Activated naive CD4-positive, alpha-beta T cell treated with anti-CD3 and anti-CD28 coated beads for 36 hours (primary cell): ENCODE results near the gene CDH13. TPM values are rescaled to one million over a fixed set of nuclear protein-coding genes. Genes with fewer than 3 reads are reported as not detected.

Source experiments
- CTCF ChIA-PET: fragments of 350-600 bp; sonication (Branson Sonifier 250); formaldehyde crosslinking; loops from one replicate; lab custom pipeline; 2021; ENCODE audit warnings: antibody characterized with exemption; lab: Charles Lee
- DNase-seq: peaks from one replicate; pipeline ENCODE4 v3.0.0-alpha.2; 2020
- H3K27ac Mint-ChIP-seq: one replicate; pipeline ENCODE4 v1.8.0; 2021; ENCODE audit warnings: mild to moderate bottlenecking, mixed read lengths
- H3K27me3 Mint-ChIP-seq: one replicate; pipeline ENCODE4 v1.8.0; 2021; ENCODE audit warnings: low read depth, mixed read lengths
- H3K36me3 Mint-ChIP-seq: one replicate; pipeline ENCODE4 v1.8.0; 2021; ENCODE audit warnings: low read depth, mixed read lengths
- H3K4me1 Mint-ChIP-seq: one replicate; pipeline ENCODE4 v1.8.0; 2021; ENCODE audit warnings: low read depth, mixed read lengths
- H3K4me3 Mint-ChIP-seq: one replicate; pipeline ENCODE4 v1.8.0; 2021; ENCODE audit warnings: mild to moderate bottlenecking, moderate library complexity, mixed read lengths
- H3K9me3 Mint-ChIP-seq: one replicate; pipeline ENCODE4 v1.8.0; 2021; ENCODE audit warnings: mixed read lengths
- intact Hi-C: fragments of 100-400 bp; cut with micrococcal nuclease; formaldehyde crosslinking; loops from one replicate; pipeline ENCODE4 v1.15.1; 2023
- total RNA-seq, 2 experiments: library from RNA; stranded (reverse); gene quantifications; one replicate each; pipeline ENCODE4 v1.2.3, GENCODE V29; 2021

CDH13 gene
- total RNA-seq, 2 experiments from 2014 or later, result not detected

GRCh38 chr16:82881516-82881915 lies 254.7 kb downstream of the CDH13 start:
- no peaks in the 10 kb centered on the region for H3K4me1 Mint-ChIP-seq
- H3K27ac Mint-ChIP-seq, result no peak overlapping the region
- H3K36me3 Mint-ChIP-seq, result no peaks in the 10 kb centered on the region
- intact Hi-C loops, result no loop called here
- CTCF ChIA-PET, result no interaction called here
- H3K4me3 Mint-ChIP-seq, result no peak overlapping the region
- H3K27me3 Mint-ChIP-seq, result peaks cover 3% of the 10 kb centered on the region
- DNase-seq, result no peak
- no peaks in the 10 kb centered on the region for H3K9me3 Mint-ChIP-seq

GRCh38 chr16:82882226-82882625 lies 255.5 kb downstream of the CDH13 start:
- no peaks in the 10 kb centered on the region for H3K9me3 Mint-ChIP-seq
- no peak overlapping the region for H3K4me3 Mint-ChIP-seq
- H3K36me3 Mint-ChIP-seq, result no peaks in the 10 kb centered on the region
- intact Hi-C loops, result no loop called here
- no peak for DNase-seq
- peaks cover 3% of the 10 kb centered on the region for H3K27me3 Mint-ChIP-seq
- CTCF ChIA-PET, result no interaction called here
- H3K4me1 Mint-ChIP-seq, result no peaks in the 10 kb centered on the region
- no peak overlapping the region for H3K27ac Mint-ChIP-seq

GRCh38 chr16:82882982-82883835 lies 256.4 kb downstream of the CDH13 start:
- DNase-seq, result no peak
- intact Hi-C loops, result no loop called here
- H3K4me3 Mint-ChIP-seq, result no peak overlapping the region
- H3K27ac Mint-ChIP-seq, result no peak overlapping the region
- H3K4me1 Mint-ChIP-seq, result no peaks in the 10 kb centered on the region
- no peaks in the 10 kb centered on the region for H3K36me3 Mint-ChIP-seq
- H3K9me3 Mint-ChIP-seq, result no peaks in the 10 kb centered on the region
- peaks cover 3% of the 10 kb centered on the region for H3K27me3 Mint-ChIP-seq
- CTCF ChIA-PET, result no interaction called here

- Mint-ChIP-seq H3K27me3 (peaks cover 5% of the 10 kb centered on the region), H3K36me3 (no peaks in the 10 kb centered on the region), H3K9me3 (no peaks in the 10 kb centered on the region), H3K4me3 (no peak overlapping the region), H3K4me1 (no peaks in the 10 kb centered on the region), H3K27ac (no peak overlapping the region)
- intact Hi-C loops, result no loop called here
- no peak for DNase-seq
- CTCF ChIA-PET, result no interaction called here
Observed at GRCh38 chr16:82884320-82884898, 257.6 kb downstream of the CDH13 start.

- peaks cover 5% of the 10 kb centered on the region for H3K27me3 Mint-ChIP-seq
- no peak overlapping the region for H3K4me3 Mint-ChIP-seq
- H3K4me1 Mint-ChIP-seq, result no peaks in the 10 kb centered on the region
- H3K27ac Mint-ChIP-seq, result no peak overlapping the region
- intact Hi-C loops, result no loop called here
- no peaks in the 10 kb centered on the region for H3K36me3 Mint-ChIP-seq
- no peak for DNase-seq
- CTCF ChIA-PET, result no interaction called here
- H3K9me3 Mint-ChIP-seq, result no peaks in the 10 kb centered on the region
Observed at GRCh38 chr16:82886146-82886545, 259.4 kb downstream of the CDH13 start.

GRCh38 chr16:82888591-82889001 lies 261.8 kb downstream of the CDH13 start:
- Mint-ChIP-seq H3K27me3 (peaks cover 2% of the 10 kb centered on the region), H3K36me3 (no peaks in the 10 kb centered on the region), H3K27ac (no peak overlapping the region), H3K4me3 (no peak overlapping the region), H3K9me3 (no peaks in the 10 kb centered on the region), H3K4me1 (no peaks in the 10 kb centered on the region)
- intact Hi-C loops, result no loop called here
- no peak for DNase-seq
- CTCF ChIA-PET, result no interaction called here

GRCh38 chr16:82891424-82891823 lies 264.7 kb downstream of the CDH13 start:
- H3K27me3 Mint-ChIP-seq, result peaks cover 2% of the 10 kb centered on the region
- CTCF ChIA-PET, result no interaction called here
- intact Hi-C loops, result no loop called here
- H3K27ac Mint-ChIP-seq, result no peak overlapping the region
- H3K9me3 Mint-ChIP-seq, result no peaks in the 10 kb centered on the region
- no peaks in the 10 kb centered on the region for H3K36me3 Mint-ChIP-seq
- DNase-seq, result no peak
- H3K4me1 Mint-ChIP-seq, result no peaks in the 10 kb centered on the region
- H3K4me3 Mint-ChIP-seq, result no peak overlapping the region

GRCh38 chr16:82891918-82892317 lies 265.1 kb downstream of the CDH13 start:
- no peaks in the 10 kb centered on the region for H3K9me3 Mint-ChIP-seq
- no peaks in the 10 kb centered on the region for H3K36me3 Mint-ChIP-seq
- no peaks in the 10 kb centered on the region for H3K4me1 Mint-ChIP-seq
- H3K27me3 Mint-ChIP-seq, result peaks cover 2% of the 10 kb centered on the region
- intact Hi-C loops, result no loop called here
- DNase-seq, result no peak
- no peak overlapping the region for H3K27ac Mint-ChIP-seq
- CTCF ChIA-PET, result no interaction called here
- H3K4me3 Mint-ChIP-seq, result no peak overlapping the region

- CTCF ChIA-PET, result no interaction called here
- Mint-ChIP-seq H3K4me1 (no peaks in the 10 kb centered on the region), H3K27ac (no peak overlapping the region), H3K4me3 (no peak overlapping the region), H3K9me3 (no peaks in the 10 kb centered on the region), H3K36me3 (no peaks in the 10 kb centered on the region), H3K27me3 (peaks cover 2% of the 10 kb centered on the region)
- intact Hi-C loops, result no loop called here
- DNase-seq, result no peak
Observed at GRCh38 chr16:82892324-82892723, 265.6 kb downstream of the CDH13 start.

- Mint-ChIP-seq H3K27ac (no peak overlapping the region), H3K36me3 (no peaks in the 10 kb centered on the region)
- no peak for DNase-seq
Observed at GRCh38 chr16:82895843-82896242, 269.1 kb downstream of the CDH13 start.

GRCh38 chr16:82899006-82899405 lies 272.2 kb downstream of the CDH13 start:
- intact Hi-C loops, result no loop called here
- Mint-ChIP-seq H3K36me3 (no peaks in the 10 kb centered on the region), H3K4me3 (no peak overlapping the region)

More at GRCh38 chr16:82895843-82896242, 269.1 kb downstream of the CDH13 start:
- intact Hi-C loops, result no loop called here
- Mint-ChIP-seq H3K27me3 (no peaks in the 10 kb centered on the region), H3K9me3 (no peaks in the 10 kb centered on the region), H3K4me1 (no peaks in the 10 kb centered on the region), H3K4me3 (no peak overlapping the region)
- CTCF ChIA-PET, result no interaction called here

GRCh38 chr16:82899731-82900450 lies 273.1 kb downstream of the CDH13 start:
- DNase-seq, result no peak
- Mint-ChIP-seq H3K27me3 (no peaks in the 10 kb centered on the region), H3K36me3 (no peaks in the 10 kb centered on the region), H3K9me3 (no peaks in the 10 kb centered on the region), H3K4me1 (no peaks in the 10 kb centered on the region), H3K27ac (no peak overlapping the region), H3K4me3 (no peak overlapping the region)
- intact Hi-C loops, result no loop called here
- CTCF ChIA-PET, result no interaction called here

More at GRCh38 chr16:82899006-82899405, 272.2 kb downstream of the CDH13 start:
- CTCF ChIA-PET, result no interaction called here
- Mint-ChIP-seq H3K4me1 (no peaks in the 10 kb centered on the region), H3K9me3 (no peaks in the 10 kb centered on the region), H3K27ac (no peak overlapping the region), H3K27me3 (no peaks in the 10 kb centered on the region)
- no peak for DNase-seq
